B cell (primary cell): ENCODE results near the gene SERPINB12. TPM values are rescaled to one million over a fixed set of nuclear protein-coding genes. Genes with fewer than 3 reads are reported as not detected.

Source experiments
- ATAC-seq: fragments of 200-7000 bp; cut with Tn5 transposase; one replicate; pipeline ENCODE4 v1.10.0; 2021; ENCODE audit warnings: low read depth, mild to moderate bottlenecking, moderate number of reproducible peaks, moderate library complexity
- CTCF ChIA-PET: fragments of 350-600 bp; sonication (Branson Sonifier 250); formaldehyde crosslinking; loops from one replicate; lab custom pipeline; 2021; ENCODE audit warnings: antibody characterized with exemption, inconsistent platforms; lab: Charles Lee
- POLR2A ChIA-PET: fragments of 350-600 bp; sonication (Branson Sonifier 250); formaldehyde crosslinking; loops from one replicate; lab custom pipeline; 2021; ENCODE audit warnings: antibody characterized with exemption; lab: Charles Lee
- DNase-seq: peaks from one replicate; pipeline ENCODE4 v3.0.0; 2013
- H2AFZ ChIP-seq: 2 replicates; pipeline ENCODE4 v1.6.1; 2012; ENCODE audit warnings: mild to moderate bottlenecking, low read depth, low read length; ENCODE audit not compliant: insufficient read depth, poor library complexity, severe bottlenecking
- H3K27ac ChIP-seq, 2 donors: 1 replicate in 1 of 2; 2 replicates in 1 of 2; pipeline ENCODE4 v1.5.1; 2012 to 2013; ENCODE audit warnings: low read length in 2 of 2, mild to moderate bottlenecking in 2 of 2, moderate library complexity in 1 of 2
- H3K27me3 ChIP-seq, 4 experiments: fragments of 200-600 bp in 1 of 4; sonication (generic) in 1 of 4; replicated peaks in 1 of 4; 1 replicate in 2 of 4; 2 replicates in 2 of 4; pipeline versions ENCODE4 v1.6.1 to v1.7.0; 2013 to 2016; ENCODE audit warnings: low read length in 3 of 4, mild to moderate bottlenecking in 2 of 4, mixed read lengths in 1 of 4, moderate library complexity in 1 of 4; ENCODE audit not compliant: insufficient read depth in 4 of 4, control insufficient read depth in 3 of 4; ENCODE audit errors: control extremely low read depth in 1 of 4
- H3K36me3 ChIP-seq, 2 experiments: replicated peaks in 1 of 2; 1 replicate in 1 of 2; 2 replicates in 1 of 2; pipeline versions ENCODE4 v1.6.1 to v1.7.1; 2013; ENCODE audit warnings: low read length in 1 of 2; ENCODE audit not compliant: insufficient read depth in 2 of 2, control insufficient read depth in 1 of 2; ENCODE audit errors: control extremely low read depth in 1 of 2, extremely low read depth in 1 of 2
- H3K4me1 ChIP-seq, 2 donors: fragments of 200-600 bp in 1 of 2; sonication (generic) in 1 of 2; 1 replicate in 1 of 2; 2 replicates in 1 of 2; pipeline versions ENCODE4 v1.5.1 to v1.6.1; 2013 to 2017; ENCODE audit warnings: low read length in 2 of 2; ENCODE audit not compliant: control insufficient read depth in 2 of 2, insufficient read depth in 2 of 2
- H3K4me2 ChIP-seq: replicated peaks from 2 replicates; pipeline ENCODE3; 2012; ENCODE audit warnings: mild to moderate bottlenecking, low read depth, low read length; ENCODE audit not compliant: poor library complexity, severe bottlenecking
- H3K4me3 ChIP-seq, 5 experiments: fragments of 200-600 bp in 1 of 5; sonication (generic) in 1 of 5; 1 replicate in 3 of 5; 2 replicates in 2 of 5; pipeline versions ENCODE4 v1.5.1 to v1.7.0; 2011 to 2016; ENCODE audit warnings: low read length in 4 of 5, mild to moderate bottlenecking in 4 of 5, low read depth in 2 of 5, control low read depth in 1 of 5, moderate library complexity in 1 of 5; ENCODE audit not compliant: insufficient read depth in 1 of 5; ENCODE audit errors: control extremely low read depth in 1 of 5, extremely low read depth in 1 of 5
- H3K79me2 ChIP-seq: fragments of 200-600 bp; sonication (generic); one replicate; pipeline ENCODE4 v1.6.0; 2016; ENCODE audit warnings: low read length; ENCODE audit not compliant: control insufficient read depth, insufficient read depth
- H3K9ac ChIP-seq: fragments of 200-600 bp; sonication (generic); 2 replicates; pipeline ENCODE4 v1.6.1; 2017; ENCODE audit warnings: mild to moderate bottlenecking, low read length, moderate library complexity
- H3K9me3 ChIP-seq, 3 donors: one replicate each; pipeline versions ENCODE4 v1.6.1 to v1.7.1; 2013; ENCODE audit warnings: low read length in 2 of 3; ENCODE audit not compliant: control insufficient read depth in 2 of 3, insufficient read depth in 1 of 3; ENCODE audit errors: control extremely low read depth in 1 of 3
- H4K20me1 ChIP-seq: 2 replicates; pipeline ENCODE4 v1.6.0; 2012; ENCODE audit warnings: mild to moderate bottlenecking, low read length; ENCODE audit not compliant: insufficient read depth, control insufficient read depth, poor library complexity, severe bottlenecking
- H3K27ac Mint-ChIP-seq: one replicate; pipeline ENCODE4 v1.8.0; 2021; ENCODE audit warnings: mixed read lengths
- H3K27me3 Mint-ChIP-seq: one replicate; pipeline ENCODE4 v1.8.0; 2021; ENCODE audit warnings: mixed read lengths
- H3K4me1 Mint-ChIP-seq: one replicate; pipeline ENCODE4 v1.8.0; 2021; ENCODE audit warnings: mixed read lengths
- H3K4me3 Mint-ChIP-seq: one replicate; pipeline ENCODE4 v1.8.0; 2021; ENCODE audit warnings: mixed read lengths
- H3K9me3 Mint-ChIP-seq: one replicate; pipeline ENCODE4 v1.8.0; 2022; ENCODE audit warnings: mixed read lengths; ENCODE audit not compliant: insufficient read depth
- CTCF ChIP-seq: fragments of 200-600 bp; IDR thresholded peaks from one replicate; pipeline ENCODE4 v1.8.0; 2022; ENCODE audit warnings: antibody characterized with exemption, mild to moderate bottlenecking
- EZH2 ChIP-seq: IDR thresholded peaks from 2 replicates; pipeline ENCODE4 v1.6.1; 2012; ENCODE audit warnings: borderline replicate concordance, low read depth, mild to moderate bottlenecking, moderate library complexity, low read length; ENCODE audit not compliant: insufficient read depth, poor library complexity, severe bottlenecking
- WGBS: methylation state at CpG from one replicate; pipeline ENCODE4 v1.1.5; 2013; ENCODE audit warnings: missing lambda C conversion rate; ENCODE audit not compliant: insufficient coverage; 5-methylcytosine and 5-hydroxymethylcytosine counted together
- intact Hi-C: fragments of 100-400 bp; cut with micrococcal nuclease; formaldehyde crosslinking; loops from one replicate; pipeline ENCODE4 v1.10.0; 2022
- polyA plus RNA-seq: library from polyadenylated mRNA; depleted of rRNA; stranded (reverse); fragments of >200 nt; gene quantifications from 2 replicates; pipeline ENCODE4 v1.2.3, GENCODE V29; 2012
- total RNA-seq, 2 donors: library from RNA; stranded (reverse); fragments of 120-200 nt in 1 of 2; gene quantifications; 1 replicate in 1 of 2; 2 replicates in 1 of 2; pipeline versions ENCODE4 v1.2.3 to v1.2.4, GENCODE V29; 2013 to 2022

The SERPINB12 gene
- total and polyA plus RNA-seq, 2 donors (not counting 1 experiment from before 2014, with no cell fraction given): not detected

- no peak for DNase-seq
- H4K20me1 ChIP-seq: no peaks in the 10 kb centered on the region
- no peak overlapping the region for H3K27ac ChIP-seq
- ATAC-seq: no peak
- H3K9me3 ChIP-seq: no peaks in the 10 kb centered on the region
- no peak overlapping the region for H3K4me3 ChIP-seq
- no peak overlapping the region for H3K9ac ChIP-seq
- Mint-ChIP-seq H3K27me3 (peaks cover 5% of the 10 kb centered on the region), H3K4me3 (no peak overlapping the region), H3K4me1 (no peaks in the 10 kb centered on the region), H3K27ac (no peak overlapping the region), H3K9me3 (no peaks in the 10 kb centered on the region)
- peaks cover 0 to 4% (median 3%) of the 10 kb centered on the region in 4 experiments for H3K27me3 ChIP-seq
- POLR2A ChIA-PET: no interaction called here
- no peak overlapping the region for H2AFZ ChIP-seq
- intact Hi-C loops: no loop called here
- CTCF ChIA-PET: no interaction called here
- H3K79me2 ChIP-seq: no peaks in the 10 kb centered on the region
- no CpG with 5 or more reads among the region's 3 CpGs for WGBS
- H3K4me2 ChIP-seq: no peak overlapping the region
- TF ChIP-seq CTCF (no peak), EZH2 (no peak)
- H3K4me1 ChIP-seq: no peaks in the 10 kb centered on the region
- no peaks in the 10 kb centered on the region for H3K36me3 ChIP-seq
These were observed 49.6 kb downstream of the SERPINB12 start for GRCh38 chr18:63591725-63592124.

- Histone ChIP-seq H3K27me3 (peaks cover 0 to 3% (median 1%) of the 10 kb centered on the region in 4 experiments), H4K20me1 (no peaks in the 10 kb centered on the region), H3K4me3 (no peak overlapping the region), H3K9ac (no peak overlapping the region), H3K4me1 (no peaks in the 10 kb centered on the region), H3K9me3 (no peaks in the 10 kb centered on the region), H3K36me3 (no peaks in the 10 kb centered on the region), H2AFZ (no peak overlapping the region), H3K4me2 (no peak overlapping the region), H3K27ac (no peak overlapping the region), H3K79me2 (no peaks in the 10 kb centered on the region)
- ATAC-seq (no peak), DNase-seq (no peak)
- Mint-ChIP-seq H3K9me3 (no peaks in the 10 kb centered on the region), H3K27me3 (no peaks in the 10 kb centered on the region), H3K4me1 (no peaks in the 10 kb centered on the region), H3K27ac (no peak overlapping the region), H3K4me3 (no peak overlapping the region)
- no peak for TF ChIP-seq EZH2
- TF ChIP-seq CTCF: no peak
- intact Hi-C loops: no loop called here
- ChIA-PET POLR2A (no interaction called here), CTCF (no interaction called here)
- WGBS: 40% methylated on average over 1 of the region's 1 CpG
These were observed 50.3 kb downstream of the SERPINB12 start for GRCh38 chr18:63592471-63592870.
